Measurements from ENCODE around the gene CFAP74. TPM values are rescaled to one million over a fixed set of nuclear protein-coding genes. Genes with fewer than 3 reads are reported as not detected.
A peak's percentile ranks its signal among the peaks of the same experiment; 100 is the strongest.

CFAP74 gene
- total RNA-seq, 1 donor from 2014 or later = not detected

- DNase-seq (ENCODE audit: low spot score) = no peak
Observed at GRCh38 chr1:1915911-1916840, 87.4 kb downstream of the CFAP74 start.

- DNase-seq (ENCODE audit: low spot score) = no peak
Observed at GRCh38 chr1:1914971-1915692, 88.5 kb downstream of the CFAP74 start, which contains the start of gene CALML6. Gene CALML6, plus strand, starts transcription at chr1:1915260. Its CDS starts 21 bp downstream, at chr1:1915281.

GRCh38 chr1:1914101-1914970 is 89.2 kb downstream of the CFAP74 start:
- no peak for DNase-seq (ENCODE audit: low spot score)

GRCh38 chr1:1911350-1912041 is 92.1 kb downstream of the CFAP74 start:
- no peak for DNase-seq (ENCODE audit: low spot score)

GRCh38 chr1:1910651-1911331 is 92.8 kb downstream of the CFAP74 start:
- no peak for DNase-seq (ENCODE audit: low spot score)

- no peak for DNase-seq (ENCODE audit: low spot score)
Observed at GRCh38 chr1:1910033-1910465, 93.5 kb downstream of the CFAP74 start.

GRCh38 chr1:1908506-1908791 is 95.1 kb downstream of the CFAP74 start:
- no peak for DNase-seq (ENCODE audit: low spot score)

GRCh38 chr1:1907098-1907736 is 96.4 kb downstream of the CFAP74 start:
- no peak for DNase-seq (ENCODE audit: low spot score)

- DNase-seq (ENCODE audit: low spot score) = peak; percentile 84
Observed at GRCh38 chr1:1906185-1907097, 97.1 kb downstream of the CFAP74 start.

- no peak for DNase-seq (ENCODE audit: low spot score)
Observed at GRCh38 chr1:1903224-1903623, 100.4 kb downstream of the CFAP74 start.

GRCh38 chr1:1901641-1902294 is 101.8 kb downstream of the CFAP74 start:
- DNase-seq (ENCODE audit: low spot score) = no peak

GRCh38 chr1:1900883-1901640 is 102.5 kb downstream of the CFAP74 start:
- no peak for DNase-seq (ENCODE audit: low spot score)

- no peak for DNase-seq (ENCODE audit: low spot score)
Observed at GRCh38 chr1:1899967-1900327, 103.6 kb downstream of the CFAP74 start.

- DNase-seq (ENCODE audit: low spot score) = no peak
Observed at GRCh38 chr1:1899266-1899966, 104.2 kb downstream of the CFAP74 start.

- DNase-seq (ENCODE audit: low spot score) = no peak
Observed at GRCh38 chr1:1898246-1898933, 105.2 kb downstream of the CFAP74 start.

- DNase-seq (ENCODE audit: low spot score) = no peak
Observed at GRCh38 chr1:1895456-1896336, 107.9 kb downstream of the CFAP74 start.

Data from mucosa of gallbladder (tissue), 1 donor.